Endometrium (tissue), 2 donors: Measurements from ENCODE around the gene CBX2.

Source experiments
- FAIRE-seq: peaks from 2 replicates; lab custom pipeline; 2012; peaks lifted over from hg19 to GRCh38; lab: Jason Lieb, UNC
- donor health status: control.
- donor health status: control.

CBX2 gene

DNA sequence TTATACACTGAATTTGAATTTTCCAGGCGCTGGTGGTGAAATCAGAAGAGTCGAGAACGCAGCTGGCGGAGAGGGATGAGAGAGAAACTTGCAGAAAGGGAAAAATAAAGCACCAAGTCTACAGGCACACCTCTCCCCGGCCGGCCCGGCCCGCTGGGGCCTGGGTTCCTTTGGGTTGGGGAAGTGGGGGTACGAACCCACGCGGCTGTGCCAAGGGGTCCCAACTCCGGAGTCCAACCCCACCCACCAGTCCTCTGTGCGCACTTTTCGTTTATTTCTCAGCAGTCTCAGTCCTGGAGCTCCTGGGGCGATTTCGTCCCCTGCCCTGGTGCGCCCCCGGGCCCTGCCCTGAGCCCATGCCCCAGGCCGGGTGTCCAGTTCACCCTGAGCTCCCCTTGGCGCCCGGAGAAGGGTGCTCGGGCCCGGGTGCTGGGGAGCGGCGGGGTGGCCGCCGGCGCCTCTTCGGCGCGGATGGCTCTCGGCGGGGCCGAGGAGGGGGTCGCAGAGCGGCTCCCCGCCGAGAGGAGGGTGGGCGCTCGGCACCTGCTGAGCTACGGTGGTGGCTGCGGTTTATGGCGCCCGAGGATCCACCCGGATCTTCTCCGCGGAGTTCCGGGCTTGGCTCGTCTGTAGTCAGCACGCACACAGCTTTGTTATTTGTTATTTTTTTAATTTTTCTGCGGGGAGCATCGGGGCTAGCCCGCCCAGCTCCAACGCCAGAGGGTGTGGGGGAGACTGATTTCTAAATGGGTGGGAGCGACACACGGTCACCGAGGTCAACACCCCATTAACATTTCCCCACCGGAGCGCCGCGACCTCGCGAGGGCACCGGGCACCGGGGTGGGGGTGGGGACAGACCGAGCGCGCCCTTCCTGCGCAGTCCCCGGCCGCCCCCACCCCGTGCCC lies 34.7 kb downstream of the CBX2 start:
- FAIRE-seq: no peak

- no peak for FAIRE-seq
These were observed 35.6 kb downstream of the CBX2 start for GRCh38 chr17:79813297-79814126.

- no peak for FAIRE-seq
These were observed 36.4 kb downstream of the CBX2 start for GRCh38 chr17:79814127-79814973.

DNA sequence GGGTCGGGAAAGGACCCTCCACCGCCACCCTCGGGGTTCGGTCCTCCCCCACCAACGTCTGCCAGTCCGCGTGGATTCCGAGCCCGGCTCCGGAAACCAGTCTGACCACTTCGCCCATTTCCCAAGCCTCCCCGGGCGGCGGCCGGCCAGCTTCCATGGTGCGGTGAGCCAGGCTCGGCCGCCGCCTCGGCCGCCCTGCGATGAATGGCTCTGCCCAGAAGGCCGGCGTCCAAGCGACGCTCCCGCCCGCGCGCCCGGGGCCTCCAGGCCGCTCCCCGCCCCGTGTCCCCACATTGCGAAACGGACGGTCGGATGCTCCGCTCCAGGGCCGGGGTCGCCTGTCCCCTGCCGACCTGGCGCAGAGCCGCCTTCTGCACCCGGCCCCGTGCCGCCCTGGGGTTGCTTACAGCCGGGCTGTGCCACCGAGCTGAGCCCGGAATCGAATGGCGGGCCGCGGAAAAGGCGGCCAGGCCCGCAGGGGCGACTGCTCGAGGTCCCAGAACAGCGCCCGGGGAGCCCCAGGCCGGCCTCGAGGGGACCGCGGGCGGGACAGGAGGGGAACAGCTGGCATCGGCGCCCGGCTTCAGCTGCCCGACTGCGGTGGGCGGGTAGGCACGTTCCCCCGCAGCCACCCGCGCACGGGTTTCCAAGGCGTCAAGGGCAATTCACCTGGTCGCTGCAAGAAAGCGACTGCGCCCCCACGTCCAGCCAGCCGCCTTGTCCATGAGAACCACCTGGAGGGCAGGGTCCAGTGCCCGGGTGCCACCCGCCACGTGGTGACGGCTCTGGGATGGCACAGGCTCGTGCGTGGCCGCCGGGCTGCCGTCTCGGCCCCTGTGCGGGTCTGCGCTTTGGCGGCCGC lies 37.3 kb downstream of the CBX2 start:
- no peak for FAIRE-seq

GRCh38 chr17:79815836-79816461 lies 38.0 kb downstream of the CBX2 start:
- FAIRE-seq: no peak

- no peak for FAIRE-seq
These were observed 40.2 kb downstream of the CBX2 start for GRCh38 chr17:79818026-79818758.

GRCh38 chr17:79819085-79819484 lies 41.1 kb downstream of the CBX2 start:
- no peak for FAIRE-seq

DNA sequence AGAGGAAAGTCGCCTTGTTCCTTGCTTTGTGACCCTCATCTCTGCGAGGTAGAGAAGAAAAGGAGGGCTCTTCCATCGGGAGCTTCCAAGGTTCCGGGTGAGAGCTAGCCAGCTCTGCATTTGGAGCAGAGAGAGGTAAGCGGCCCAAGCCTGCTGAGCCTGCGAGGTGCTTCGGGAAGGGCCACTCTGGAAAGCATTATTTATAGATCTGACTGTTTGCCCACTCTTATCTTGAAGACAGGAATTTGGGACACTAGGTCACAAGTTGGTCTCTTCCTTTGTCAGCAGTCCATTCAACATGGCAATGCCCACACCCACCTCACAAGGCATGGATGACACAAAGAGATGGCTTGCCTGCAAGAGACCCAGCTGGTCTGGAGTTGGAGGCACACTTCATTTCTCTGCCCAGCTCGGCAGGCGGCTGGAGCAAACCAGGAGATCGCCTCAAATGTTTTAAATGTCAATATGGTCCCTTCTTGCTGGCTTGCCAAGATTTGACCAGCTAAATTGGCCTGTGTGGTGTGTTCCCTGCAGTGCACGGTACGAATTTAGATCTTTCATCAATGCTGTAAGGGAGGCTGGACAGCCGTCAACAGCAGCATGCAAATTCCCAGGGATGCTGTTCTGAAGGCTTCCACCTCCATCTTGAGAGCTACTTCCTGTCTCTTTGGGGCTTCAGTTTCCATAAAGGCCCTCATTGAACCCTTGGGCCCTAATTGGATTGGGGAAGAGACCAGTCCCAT lies 41.8 kb downstream of the CBX2 start:
- no peak for FAIRE-seq

DNA sequence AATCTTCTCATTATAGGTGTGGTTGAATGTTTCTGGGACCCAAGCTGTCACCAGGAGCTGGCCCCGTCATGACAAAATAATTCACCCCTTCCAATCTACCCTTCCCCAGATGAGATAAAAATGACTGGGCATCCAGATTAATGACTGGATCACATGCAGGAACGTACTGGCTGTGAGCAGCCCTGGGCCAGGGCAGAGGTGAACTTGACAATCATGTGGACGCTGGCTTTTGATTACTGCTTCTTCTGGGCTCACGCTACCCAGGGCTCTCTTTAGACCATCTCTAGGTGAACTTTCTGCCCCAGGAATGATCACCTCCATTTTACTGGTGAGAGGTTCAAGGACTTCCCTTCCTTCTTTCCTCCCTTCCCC lies 43.0 kb downstream of the CBX2 start:
- no peak for FAIRE-seq

- no peak for FAIRE-seq
These were observed 43.6 kb downstream of the CBX2 start for GRCh38 chr17:79821331-79822095.

DNA sequence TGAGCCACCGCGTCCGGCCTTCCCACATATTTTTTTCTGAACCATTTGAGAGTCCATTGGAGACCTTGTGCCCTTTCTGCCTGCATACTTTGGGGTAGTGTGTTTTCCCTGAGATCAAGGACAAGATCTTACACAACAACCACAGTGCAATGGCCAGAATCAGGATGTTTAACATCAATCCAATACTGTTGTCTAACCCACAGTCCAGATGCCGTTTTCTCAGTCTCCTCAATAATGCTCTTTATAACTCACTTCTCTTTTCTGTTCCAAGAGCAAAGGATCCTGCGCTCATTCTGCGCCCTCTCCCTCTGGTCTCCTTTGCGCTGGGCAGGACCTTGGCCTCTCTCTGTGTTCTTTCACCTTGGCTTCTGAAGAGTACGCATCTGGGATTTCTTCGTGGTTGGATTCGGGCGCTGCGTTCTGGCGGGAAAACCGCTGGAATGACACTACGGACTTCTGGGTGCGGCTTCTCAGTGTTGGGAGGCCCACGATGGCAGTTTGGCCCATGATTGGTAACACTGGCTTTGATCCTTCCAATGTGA lies 44.7 kb downstream of the CBX2 start:
- FAIRE-seq: no peak

GRCh38 chr17:79824234-79824633 lies 46.3 kb downstream of the CBX2 start:
- FAIRE-seq: no peak

DNA sequence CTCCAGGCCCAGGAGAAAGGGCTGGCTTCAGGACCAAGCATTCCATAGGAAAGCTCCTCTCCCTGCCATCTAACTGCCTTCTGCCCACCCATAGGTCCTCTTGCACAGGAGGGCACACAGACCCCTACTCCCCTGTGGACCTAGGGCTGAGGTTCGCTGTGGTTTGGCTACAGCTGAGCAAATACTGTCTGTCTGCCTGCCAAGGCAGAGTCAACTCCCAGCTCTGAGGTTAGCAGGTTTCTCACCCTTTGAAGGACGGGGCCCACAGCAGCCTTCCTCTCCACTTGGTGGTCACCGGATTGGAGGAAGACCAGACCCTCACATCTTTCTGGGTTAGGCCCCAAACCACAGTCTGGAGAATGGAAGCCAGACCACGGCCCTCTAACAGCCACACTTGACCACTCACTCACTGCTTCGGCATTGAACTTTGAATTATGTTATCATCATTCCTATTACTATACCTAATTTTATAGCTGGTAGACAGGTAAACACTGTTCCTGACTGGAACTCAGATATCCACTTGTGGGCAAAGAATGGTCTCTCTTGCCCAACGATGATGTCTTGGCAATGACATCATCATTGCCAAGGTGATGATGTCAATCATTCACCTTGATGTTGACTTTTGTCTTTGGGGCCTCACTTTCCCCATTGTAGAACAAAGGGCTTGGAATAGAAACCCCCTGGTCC lies 47.1 kb downstream of the CBX2 start:
- FAIRE-seq: no peak

DNA sequence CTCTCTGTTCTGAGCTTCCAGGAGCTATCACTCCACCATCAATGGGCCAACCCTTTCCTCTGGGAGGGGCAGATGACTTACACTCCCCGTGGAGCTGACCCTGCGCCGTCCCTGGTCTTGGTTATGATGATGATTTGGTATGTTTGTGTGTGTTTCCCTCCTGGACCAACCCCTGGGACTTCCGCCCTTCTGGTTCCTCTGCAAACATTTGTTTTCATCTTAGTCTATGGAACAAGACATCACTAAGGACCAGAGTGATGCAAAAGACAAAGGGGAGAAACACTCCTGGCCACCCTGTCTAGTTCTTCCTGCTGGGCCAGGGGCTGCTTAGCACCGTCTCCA lies 47.6 kb downstream of the CBX2 start:
- no peak for FAIRE-seq

GRCh38 chr17:79826204-79826680 lies 48.3 kb downstream of the CBX2 start:
- FAIRE-seq: no peak

GRCh38 chr17:79826841-79827578 lies 49.1 kb downstream of the CBX2 start:
- FAIRE-seq: no peak

- FAIRE-seq: no peak
These were observed 51.1 kb downstream of the CBX2 start for GRCh38 chr17:79829004-79829403.
